ENCODE measurements around the gene VSNL1. TPM values are rescaled to one million over a fixed set of nuclear protein-coding genes. Genes with fewer than 3 reads are reported as not detected.

The VSNL1 gene
- total RNA-seq, 1 experiment from 2014 or later: 68.6 TPM

Other genes starting within 250 kb of the VSNL1 start
- not detected in 2 replicates for gene RAD51AP2, start 22.3 kb upstream of the VSNL1 start, total RNA-seq (2014; rRNA removed; shearing (Covaris generic); ENCODE audit: low replicate concordance)
- 5.9 and 10.7 TPM in 2 replicates for gene SMC6, start 213.1 kb downstream of the VSNL1 start, total RNA-seq (2014; rRNA removed; shearing (Covaris generic); ENCODE audit: low replicate concordance)
- gene GEN1, start 213.4 kb downstream of the VSNL1 start, total RNA-seq (2014; rRNA removed; shearing (Covaris generic); ENCODE audit: low replicate concordance): 5.5 and 18.9 TPM in 2 replicates